ENCODE measurements around the gene SSTR4.

SSTR4 gene

GRCh38 chr20:23069108-23069507, 34.0 kb downstream of the SSTR4 start:
- DNase-seq = no peak

- DNase-seq = no peak
These were observed 36.3 kb downstream of the SSTR4 start for GRCh38 chr20:23071398-23071797.

GRCh38 chr20:23071996-23072395, 36.9 kb downstream of the SSTR4 start:
- DNase-seq = no peak

- no peak for DNase-seq
These were observed 37.9 kb downstream of the SSTR4 start for GRCh38 chr20:23072892-23073586.

GRCh38 chr20:23074052-23074451, 38.9 kb downstream of the SSTR4 start:
- no peak for DNase-seq

- no peak for DNase-seq
These were observed 42.2 kb downstream of the SSTR4 start for GRCh38 chr20:23077277-23077676.

- DNase-seq = no peak
These were observed 43.4 kb downstream of the SSTR4 start for GRCh38 chr20:23078351-23079015.

- no peak for DNase-seq
These were observed 43.9 kb downstream of the SSTR4 start for GRCh38 chr20:23079016-23079351.

GRCh38 chr20:23079926-23080325, 44.8 kb downstream of the SSTR4 start:
- DNase-seq = no peak

- no peak for DNase-seq
These were observed 45.4 kb downstream of the SSTR4 start for GRCh38 chr20:23080521-23080920.

GRCh38 chr20:23081263-23081819, 46.2 kb downstream of the SSTR4 start:
- no peak for DNase-seq

- DNase-seq = no peak
These were observed 47.9 kb downstream of the SSTR4 start for GRCh38 chr20:23082846-23083552.

GRCh38 chr20:23083553-23084220, 48.6 kb downstream of the SSTR4 start:
- no peak for DNase-seq

- no peak for DNase-seq
These were observed 49.3 kb downstream of the SSTR4 start for GRCh38 chr20:23084282-23084844.

GRCh38 chr20:23084845-23085365, 49.8 kb downstream of the SSTR4 start:
- no peak for DNase-seq

- no peak for DNase-seq
These were observed 50.4 kb downstream of the SSTR4 start for GRCh38 chr20:23085436-23086055.

- peak; percentile 15 for DNase-seq
These were observed 51.0 kb downstream of the SSTR4 start, which contains the start of gene CD93 for GRCh38 chr20:23086056-23086566. TSS of gene CD93 (minus strand) at chr20:23086324. CDS start at chr20:23086192, 132 bp downstream.

GRCh38 chr20:23086931-23087411, 51.9 kb downstream of the SSTR4 start:
- DNase-seq = peak; percentile 72

- no peak for DNase-seq
These were observed 52.6 kb downstream of the SSTR4 start for GRCh38 chr20:23087587-23088251.
